HG02623 (cell line): Measurements from ENCODE around the gene VPS13C.

Experiments
- ATAC-seq: cut with Tn5 transposase; IDR thresholded peaks from one replicate; pipeline ENCODE4 v1.9.1; 2021; ENCODE audit warnings: moderate library complexity; ENCODE audit not compliant: unreplicated experiment

Gene VPS13C

DNA sequence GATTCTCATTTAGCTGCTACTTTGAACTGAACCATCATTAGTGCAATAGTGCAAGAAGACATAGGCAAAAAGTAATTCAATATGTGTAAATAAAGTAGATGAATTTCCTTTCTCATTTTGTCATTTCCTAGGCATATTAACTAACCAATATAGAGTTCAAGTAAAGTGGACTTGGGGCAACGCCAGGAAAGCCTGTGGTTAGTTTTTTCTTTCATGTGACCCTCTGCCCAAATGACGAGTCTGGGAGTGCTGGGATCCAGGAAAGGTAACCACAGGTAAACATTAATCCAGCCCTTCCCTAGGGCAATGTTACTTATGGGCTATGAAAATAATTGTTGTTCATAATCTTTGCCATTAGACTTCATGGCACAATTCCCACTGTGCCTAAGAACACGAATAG, 181.0 kb downstream of the VPS13C start:
- ATAC-seq: no peak

- no peak for ATAC-seq
These were observed 188.2 kb downstream of the VPS13C start for GRCh38 chr15:61871926-61872522.

DNA sequence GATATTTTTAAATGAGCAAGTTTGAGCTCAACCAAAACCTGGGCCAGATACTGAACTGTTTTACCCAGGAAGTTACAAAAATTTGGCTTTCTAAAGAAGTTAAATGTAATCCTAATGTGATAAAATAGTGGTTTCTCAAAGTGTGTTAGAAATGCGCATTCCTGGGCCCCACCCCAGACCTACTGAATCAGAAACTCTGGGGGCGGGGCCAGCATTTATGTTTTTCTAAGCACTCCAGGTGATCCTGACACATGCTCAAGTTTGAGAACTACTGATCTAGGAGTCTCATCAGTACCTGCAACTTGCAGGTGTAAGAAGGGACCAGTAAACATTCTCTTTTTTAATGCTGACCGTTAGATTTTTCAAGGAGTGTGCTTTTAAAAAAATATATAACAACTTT, 190.6 kb downstream of the VPS13C start:
- ATAC-seq: no peak

DNA sequence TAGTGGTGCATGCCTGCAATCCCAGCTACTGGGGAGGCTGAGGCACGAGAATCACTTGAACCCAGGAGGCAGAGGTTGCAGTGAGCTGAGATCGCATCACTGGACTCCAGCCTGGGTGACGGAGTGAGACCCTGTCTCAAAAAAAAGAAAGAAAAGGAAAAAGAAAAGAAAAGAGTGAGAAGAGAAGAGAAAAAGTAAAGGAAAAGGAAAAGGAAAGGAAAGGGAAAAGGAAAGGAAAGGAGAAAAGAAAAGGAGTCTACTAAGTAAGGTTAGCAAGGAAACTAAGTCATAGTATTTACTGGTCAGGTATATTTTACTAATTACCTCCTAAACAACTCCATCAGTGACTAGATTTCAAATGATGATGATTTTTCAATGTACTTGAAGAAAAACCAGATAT, 198.3 kb downstream of the VPS13C start:
- no peak for ATAC-seq

DNA sequence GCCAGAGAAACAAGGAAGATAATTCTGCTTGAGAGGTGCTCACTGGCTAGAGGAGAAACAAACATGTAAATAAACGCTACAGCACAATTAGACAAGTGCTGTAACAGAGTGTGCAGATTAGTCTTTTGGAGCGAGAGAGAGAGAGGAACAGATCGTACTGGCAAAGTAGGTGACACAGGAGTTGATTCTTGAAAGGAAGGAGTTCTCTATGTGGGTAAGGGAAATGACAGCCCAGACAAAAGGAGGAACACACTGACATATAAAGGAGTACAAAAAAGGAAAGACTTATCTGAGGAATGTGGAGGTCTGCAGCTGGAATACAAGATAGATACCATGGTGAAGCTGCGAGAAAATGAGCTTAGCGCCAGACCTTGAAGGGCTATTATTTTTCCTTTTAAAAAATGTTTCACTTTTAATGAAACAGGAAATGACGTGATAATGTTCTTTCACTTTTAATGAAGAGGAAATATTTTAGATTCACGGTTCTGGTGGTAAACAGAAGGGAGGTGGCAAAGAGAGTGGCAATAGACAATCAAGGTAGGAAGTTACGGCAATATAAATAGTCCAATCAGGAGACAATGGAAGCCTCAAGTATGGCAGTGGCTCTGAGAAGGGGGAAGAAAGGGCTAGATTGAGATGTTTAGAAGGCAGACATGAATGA, 202.9 kb downstream of the VPS13C start:
- no peak for ATAC-seq

DNA sequence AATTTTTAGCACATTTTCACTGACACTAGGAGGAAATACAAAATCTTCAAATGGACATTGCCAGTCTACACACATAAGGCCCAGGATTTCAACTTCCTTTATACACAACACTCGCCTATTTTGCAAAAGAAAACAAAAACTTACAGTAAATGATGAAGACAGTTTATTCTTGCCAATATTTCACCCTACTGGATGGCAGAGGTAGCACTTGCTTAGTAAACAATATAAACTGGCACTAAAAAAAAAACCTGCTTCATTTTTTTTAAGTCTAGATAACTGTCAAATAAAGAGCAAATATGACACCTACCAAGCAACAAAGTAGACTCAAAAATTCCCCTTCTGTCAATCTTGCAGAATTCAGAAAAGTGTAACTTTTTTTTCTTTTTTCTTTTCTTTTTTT, 204.0 kb downstream of the VPS13C start:
- no peak for ATAC-seq

DNA sequence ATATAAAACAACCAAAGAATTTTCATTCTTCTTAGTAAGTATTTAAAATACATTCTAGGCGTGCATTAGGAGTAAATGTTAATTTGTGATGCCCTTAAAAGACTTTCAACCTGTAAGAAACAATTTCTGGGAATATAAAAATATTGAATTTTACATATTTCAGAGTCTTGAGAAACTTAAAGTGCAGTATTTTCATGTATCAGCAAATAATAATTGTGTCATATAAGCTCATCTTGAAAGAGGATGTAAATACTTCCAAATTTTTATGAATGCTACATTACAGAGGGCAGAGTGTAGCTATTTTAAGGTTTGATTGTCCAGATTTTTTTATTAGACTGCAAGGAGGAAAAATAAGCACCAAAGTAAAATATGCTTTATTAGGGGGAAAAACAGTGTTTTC, 207.1 kb downstream of the VPS13C start:
- no peak for ATAC-seq

- ATAC-seq: no peak
These were observed 208.3 kb downstream of the VPS13C start for GRCh38 chr15:61851955-61852354.

DNA sequence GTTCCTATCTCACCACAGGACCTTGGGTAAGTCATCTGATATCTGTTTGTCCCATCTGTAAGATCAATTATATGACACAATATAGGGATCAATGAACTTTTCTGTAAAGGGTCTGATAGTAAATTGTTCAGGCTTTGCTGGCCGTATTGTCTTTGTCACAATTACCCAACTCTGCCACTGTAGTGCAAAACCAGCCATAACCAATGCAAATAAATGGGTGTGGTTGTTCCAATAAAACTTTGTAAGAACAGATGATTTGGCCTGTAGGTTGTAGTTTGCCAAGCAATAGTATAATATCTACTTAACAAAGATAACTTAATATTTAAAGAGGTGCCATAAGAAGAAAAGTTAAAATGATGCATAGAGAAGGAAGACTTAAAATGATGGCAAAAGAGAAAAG, 210.8 kb downstream of the VPS13C start:
- ATAC-seq: no peak

DNA sequence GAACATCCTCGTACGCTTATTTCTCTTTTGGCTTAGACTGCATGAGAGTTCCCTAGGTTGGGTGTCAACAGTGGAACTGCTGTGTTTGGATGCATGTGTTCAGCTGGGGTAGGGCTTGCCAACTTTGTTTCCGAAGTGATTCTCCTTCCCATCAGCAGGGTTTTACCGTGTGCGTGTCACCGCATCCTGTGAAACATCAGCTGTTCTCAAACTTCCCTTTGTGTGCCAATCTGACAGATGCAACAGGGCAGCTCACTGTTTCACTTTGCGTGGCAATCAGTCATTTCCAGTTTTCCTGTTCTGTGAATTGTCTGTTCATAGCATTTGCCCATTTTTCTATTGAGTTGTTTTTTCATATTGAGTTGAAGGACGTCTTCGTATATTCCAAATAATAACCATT, 218.8 kb downstream of the VPS13C start:
- no peak for ATAC-seq

- no peak for ATAC-seq
These were observed 220.2 kb downstream of the VPS13C start for GRCh38 chr15:61840090-61840489.

GRCh38 chr15:61839546-61839945, 220.7 kb downstream of the VPS13C start:
- no peak for ATAC-seq

- ATAC-seq: no peak
These were observed 224.6 kb downstream of the VPS13C start for GRCh38 chr15:61835496-61836106.

GRCh38 chr15:61835029-61835428, 225.2 kb downstream of the VPS13C start:
- no peak for ATAC-seq

DNA sequence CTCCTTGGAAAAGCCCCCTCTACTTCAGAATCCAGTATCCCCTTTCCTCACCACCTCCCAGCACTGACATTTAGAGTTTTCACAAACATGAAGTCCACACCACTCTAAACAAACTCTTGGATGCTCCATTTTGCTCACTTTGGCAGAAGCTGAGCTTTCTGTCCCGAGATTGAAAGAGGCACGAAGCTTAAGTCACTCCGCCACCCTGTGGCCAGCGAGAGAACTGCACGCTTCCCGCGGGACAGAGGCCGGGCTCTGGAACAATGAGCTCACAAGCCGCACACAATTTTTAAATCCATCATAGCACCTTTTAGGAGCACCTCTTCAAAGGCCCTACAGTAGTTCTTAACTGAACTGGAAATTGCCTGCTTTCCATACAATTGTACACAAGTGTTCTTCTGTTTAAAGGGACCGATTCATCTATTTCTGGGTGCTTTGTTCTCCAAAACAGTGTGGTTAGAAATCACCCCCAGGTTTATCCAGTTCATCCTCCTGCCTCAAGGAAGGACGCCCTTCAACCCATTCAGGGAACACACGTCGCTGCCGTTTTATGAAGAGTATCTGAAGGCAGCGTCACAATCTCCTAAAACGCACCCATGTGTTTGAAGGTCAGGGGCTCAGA, 226.1 kb downstream of the VPS13C start:
- no peak for ATAC-seq

GRCh38 chr15:61832223-61832622, 228.0 kb downstream of the VPS13C start:
- ATAC-seq: no peak

DNA sequence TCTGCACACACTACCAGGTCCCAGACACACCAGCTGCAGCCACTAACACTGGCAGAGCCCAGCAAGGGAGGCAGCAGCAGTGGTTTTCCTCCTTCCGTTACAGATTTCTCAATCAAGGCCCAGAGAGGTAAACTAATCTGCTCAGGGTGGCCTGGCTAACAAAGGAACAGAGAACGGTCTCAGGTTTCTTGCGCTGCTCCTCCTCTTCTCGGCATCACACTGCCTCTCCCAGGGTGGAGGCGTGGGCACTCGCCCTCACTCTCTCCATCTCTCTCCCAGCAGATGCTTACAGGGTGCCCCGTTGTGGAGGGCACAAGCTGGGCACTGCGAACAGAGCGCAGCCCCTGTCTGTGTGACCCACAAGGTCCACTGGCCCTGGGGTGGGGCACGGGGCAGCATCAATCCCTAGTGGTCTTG, 228.7 kb downstream of the VPS13C start:
- ATAC-seq: no peak

DNA sequence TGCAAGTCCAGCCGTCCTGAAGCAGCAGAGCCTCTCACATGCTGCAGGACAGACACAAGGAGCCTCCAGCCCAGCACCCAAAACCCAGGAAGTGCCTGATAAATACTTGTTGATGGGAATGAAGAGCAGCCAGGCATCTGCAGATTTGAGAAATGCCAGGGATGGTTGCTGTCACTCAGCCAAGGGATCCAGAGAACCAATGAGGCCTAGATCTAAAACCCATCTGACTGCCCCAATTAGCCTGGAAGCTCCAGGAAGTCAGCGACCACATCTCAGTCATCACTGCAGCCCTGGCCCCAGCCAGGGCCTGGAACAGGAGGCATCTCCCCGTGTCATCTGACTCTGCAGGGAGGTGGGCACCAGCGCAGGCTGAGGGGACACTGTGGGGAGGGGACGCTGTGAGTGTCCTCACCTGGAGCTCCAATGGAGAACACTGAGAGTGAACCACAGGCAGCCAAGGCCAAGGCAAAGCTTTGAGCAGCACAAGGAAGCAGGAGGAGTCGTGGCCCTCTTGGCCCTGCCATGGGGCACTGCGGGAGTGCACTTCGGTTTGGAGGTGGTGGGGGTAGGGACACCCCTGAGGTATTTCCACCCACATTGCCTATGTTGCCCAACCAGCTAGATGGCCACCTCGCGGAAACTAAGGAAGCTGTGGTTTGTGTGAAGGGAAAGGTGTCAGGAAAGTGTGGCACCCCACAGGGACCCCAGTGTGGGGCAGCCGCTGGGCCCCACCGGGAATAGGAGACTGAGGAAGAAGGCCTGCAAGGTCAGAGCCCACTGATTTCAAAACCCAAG, 229.5 kb downstream of the VPS13C start:
- ATAC-seq: no peak

DNA sequence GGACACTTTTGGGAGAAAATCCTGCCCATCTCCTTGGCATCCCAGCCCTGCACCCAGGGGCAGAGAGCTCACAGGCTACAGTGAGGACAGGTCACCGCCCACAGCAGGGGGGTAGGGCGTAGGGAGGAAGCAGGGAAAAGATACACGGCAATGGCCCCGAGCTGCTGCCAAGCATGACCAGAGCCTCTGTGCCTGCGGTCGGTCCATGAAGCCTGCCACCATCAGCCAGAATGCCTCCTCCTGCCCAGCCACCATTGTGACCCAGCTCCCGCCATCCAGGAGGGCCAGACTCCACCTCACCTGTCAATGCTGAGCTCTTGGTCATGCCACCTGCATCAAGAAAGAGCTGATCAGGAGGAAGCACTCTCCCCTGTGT, 230.7 kb downstream of the VPS13C start:
- ATAC-seq: no peak

- ATAC-seq: no peak
These were observed 231.3 kb downstream of the VPS13C start for GRCh38 chr15:61828860-61829513.

DNA sequence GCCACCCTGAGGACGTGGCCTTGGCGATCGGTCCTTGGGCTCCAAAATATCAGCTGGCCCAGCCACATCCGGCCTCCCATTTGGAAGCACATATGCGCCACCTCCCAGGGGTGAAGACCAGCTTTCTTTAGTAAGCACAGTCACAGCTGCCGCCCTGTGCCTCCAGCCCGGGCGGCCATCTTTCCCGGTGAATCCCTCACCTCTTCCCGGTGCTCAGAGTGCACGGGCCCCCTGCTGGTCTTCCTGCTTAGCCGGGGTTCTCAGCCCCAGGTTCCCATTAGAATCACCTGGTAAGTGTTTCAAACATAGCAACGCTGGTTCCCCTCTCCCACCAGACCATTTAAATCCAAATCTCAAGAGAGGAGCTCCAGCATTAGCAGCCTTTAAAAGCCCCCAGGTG, 232.2 kb downstream of the VPS13C start:
- no peak for ATAC-seq
